ENCODE results near the gene NRP1. TPM values are rescaled to one million over a fixed set of nuclear protein-coding genes. Genes with fewer than 3 reads are reported as not detected.

The NRP1 gene
- total RNA-seq, 1 experiment from 2014 or later: 3.0 TPM

- ChIA-PET CTCF (no interaction called here), POLR2A (no interaction called here)
- Mint-ChIP-seq H3K27ac (no peak overlapping the region), H3K9me3 (no peaks in the 10 kb centered on the region), H3K36me3 (no peaks in the 10 kb centered on the region), H3K27me3 (ENCODE audit: low read depth) (no peaks in the 10 kb centered on the region), H3K4me3 (no peak overlapping the region), H3K4me1 (peaks cover 8% of the 10 kb centered on the region)
- DNase-seq (ENCODE audit: low spot score) (no peak), ATAC-seq (no peak)
- TF ChIP-seq HMGA2 (CRISPR knock-in tag; IDR thresholded peaks at IDR 0.05): no peak
- TF ChIP-seq ELF4 (CRISPR knock-in tag; IDR thresholded peaks at IDR 0.05; ENCODE audit: low read depth): no peak
- no peak for TF ChIP-seq ZNF423 (CRISPR knock-in tag; IDR thresholded peaks at IDR 0.05)
- TF ChIP-seq IRF1 (CRISPR knock-in tag; IDR thresholded peaks at IDR 0.05): no peak
- no peak for TF ChIP-seq GRHL2 (CRISPR knock-in tag; IDR thresholded peaks at IDR 0.05; ENCODE audit: insufficient replicate concordance, severe bottlenecking)
- TF ChIP-seq ESRRA (CRISPR knock-in tag; IDR thresholded peaks at IDR 0.05; ENCODE audit: borderline replicate concordance): no peak
- no peak for TF ChIP-seq NR3C1 (CRISPR knock-in tag; conservative IDR thresholded peaks at IDR 0.05; ENCODE audit: low read depth)
- TF ChIP-seq ZNF425 (CRISPR knock-in tag; conservative IDR thresholded peaks at IDR 0.05): no peak
- no peak for TF ChIP-seq AR (CRISPR knock-in tag; IDR thresholded peaks at IDR 0.05)
- no peak for TF ChIP-seq NFYB (CRISPR knock-in tag; conservative IDR thresholded peaks at IDR 0.05; ENCODE audit: low read depth)
- no peak for TF ChIP-seq FOXP1 (CRISPR knock-in tag; IDR thresholded peaks at IDR 0.05; ENCODE audit: borderline replicate concordance)
- no peak for TF ChIP-seq JAZF1 (CRISPR knock-in tag; IDR thresholded peaks at IDR 0.05)
- TF ChIP-seq ZBTB43 (CRISPR knock-in tag; IDR thresholded peaks at IDR 0.05): no peak
- no peak for TF ChIP-seq MYBL2 (CRISPR knock-in tag; IDR thresholded peaks at IDR 0.05)
- no peak for TF ChIP-seq ZNF512 (CRISPR knock-in tag; IDR thresholded peaks at IDR 0.05; ENCODE audit: borderline replicate concordance)
- no peak for TF ChIP-seq CBFB (CRISPR knock-in tag; IDR thresholded peaks at IDR 0.05; ENCODE audit: low read depth)
- TF ChIP-seq ZNF416 (CRISPR knock-in tag; IDR thresholded peaks at IDR 0.05): no peak
- TF ChIP-seq NR2C2 (CRISPR knock-in tag; IDR thresholded peaks at IDR 0.05): no peak
Observed at GRCh38 chr10:33302208-33302829, 32.1 kb downstream of the NRP1 start.

All from WTC11 (cell line).